HepG2 (cell line): ENCODE measurements around the gene MEG3. TPM values are rescaled to one million over a fixed set of nuclear protein-coding genes. Genes with fewer than 3 reads are reported as not detected.

Source experiments
- ATAC-seq: fragments of 200-7000 bp; cut with Tn5 transposase; 3 replicates; pipeline ENCODE4 v1.9.1; 2020; ENCODE audit warnings: mild to moderate bottlenecking, moderate library complexity
- BruUV-seq: library from RNA; stranded (reverse); fragments of 400-500 nt; replicated peaks from 2 replicates; lab custom pipeline; 2021; lab: Mats Ljungman, UMichigan
- CTCF ChIA-PET: fragments of 300-600 bp; formaldehyde crosslinking; extraction: SDS; loops from one replicate; lab custom pipeline; 2021; ENCODE audit warnings: low total read pairs, inconsistent platforms, low intra/inter-chr PET ratio; lab: Yijun Ruan, JAX
- POLR2A ChIA-PET: fragments of 350-600 bp; sonication (Branson Sonifier 250); formaldehyde crosslinking; loops from one replicate; lab custom pipeline; 2020; ENCODE audit warnings: antibody characterized with exemption, inconsistent platforms; lab: Yijun Ruan, JAX
- DNase-seq: peaks from one replicate; pipeline ENCODE4 v3.0.0-alpha.2; 2015; ENCODE audit warnings: low spot score
- FAIRE-seq: peaks from 3 replicates; lab custom pipeline; 2011; peaks lifted over from hg19 to GRCh38; lab: Jason Lieb, UNC
- H2AFZ ChIP-seq: one replicate; pipeline ENCODE4 v1.6.1; 2011; ENCODE audit warnings: low read length, inconsistent platforms
- H3K27ac ChIP-seq: fragments of 300-600 bp; 3 replicates; pipeline ENCODE4 v1.8.0; 2011; ENCODE audit warnings: mixed run types, mild to moderate bottlenecking, mixed read lengths, low read length, inconsistent platforms; ENCODE audit not compliant: insufficient read depth; ENCODE audit errors: extremely low read length
- H3K27me3 ChIP-seq, 2 experiments: fragments of 200-600 bp in 1 of 2; 2 replicates in 1 of 2; 3 replicates in 1 of 2; pipeline versions ENCODE4 v1.6.0 to v1.8.0; 2011; ENCODE audit warnings: low read length in 2 of 2, mild to moderate bottlenecking in 2 of 2, moderate library complexity in 2 of 2, inconsistent platforms in 1 of 2; ENCODE audit not compliant: insufficient read depth in 2 of 2, control insufficient read depth in 1 of 2
- H3K36me3 ChIP-seq, 2 experiments: fragments of 200-600 bp in 1 of 2; replicated peaks in 1 of 2; 2 replicates in 1 of 2; 3 replicates in 1 of 2; pipeline versions ENCODE4 v1.5.1 to v1.8.0; 2011; ENCODE audit warnings: low read length in 2 of 2, inconsistent platforms in 1 of 2; ENCODE audit not compliant: insufficient read depth in 2 of 2, control insufficient read depth in 1 of 2
- H3K4me1 ChIP-seq: 2 replicates; pipeline ENCODE4 v1.5.1; 2012; ENCODE audit warnings: low read length, inconsistent platforms; ENCODE audit not compliant: insufficient read depth
- H3K4me2 ChIP-seq: 2 replicates; pipeline ENCODE4 v1.6.0; 2011; ENCODE audit warnings: low read depth, low read length, inconsistent platforms
- H3K4me3 ChIP-seq, 3 experiments: fragments of 200-600 bp in 1 of 3; sonication (generic), shearing (Covaris generic) in 1 of 3; replicated peaks in 1 of 3; 2 replicates each; pipeline ENCODE4 v1.5.1; 2011 to 2016; ENCODE audit warnings: low read length in 3 of 3, inconsistent platforms in 2 of 3, low read depth in 2 of 3, mild to moderate bottlenecking in 2 of 3, control low read depth in 1 of 3, mixed read lengths in 1 of 3; ENCODE audit not compliant: insufficient read depth in 1 of 3
- H3K79me2 ChIP-seq: one replicate; pipeline ENCODE4 v1.6.1; 2011; ENCODE audit warnings: low read length, inconsistent platforms; ENCODE audit not compliant: insufficient read depth
- H3K9ac ChIP-seq: 2 replicates; pipeline ENCODE4 v1.6.0; 2011; ENCODE audit warnings: mild to moderate bottlenecking, low read depth, low read length, inconsistent platforms; ENCODE audit not compliant: insufficient read depth
- H3K9me3 ChIP-seq: 2 replicates; pipeline ENCODE4 v1.5.1; 2012; ENCODE audit warnings: mild to moderate bottlenecking, low read length
- H4K20me1 ChIP-seq: 2 replicates; pipeline ENCODE4 v1.6.0; 2011; ENCODE audit warnings: inconsistent platforms, mild to moderate bottlenecking, low read length, moderate library complexity; ENCODE audit not compliant: insufficient read depth
- ETV5 ChIP-seq: IDR thresholded peaks from 2 replicates; pipeline ENCODE4 v1.6.1; 2018; ENCODE audit warnings: missing biosample characterization, missing genetic modification reagents, inconsistent platforms, borderline replicate concordance
- FOXA3 ChIP-seq: IDR thresholded peaks from 2 replicates; pipeline ENCODE4 v1.6.1; 2016; ENCODE audit warnings: missing genetic modification reagents, missing compliant biosample characterization
- PHF20 ChIP-seq: sonication (generic); formaldehyde crosslinking; IDR thresholded peaks from 2 replicates; pipeline ENCODE4 v1.5.0; 2020; ENCODE audit warnings: mild to moderate bottlenecking, missing genetic modification reagents
- PITX1 ChIP-seq: sonication (generic); formaldehyde crosslinking; IDR thresholded peaks from 2 replicates; pipeline ENCODE4 v1.5.1; 2020; ENCODE audit warnings: mild to moderate bottlenecking, missing genetic modification reagents
- SKI ChIP-seq: fragments of 450-650 bp; IDR thresholded peaks from one replicate; pipeline ENCODE4 v1.6.1; 2018; ENCODE audit warnings: mild to moderate bottlenecking; ENCODE audit not compliant: partially characterized antibody
- SUZ12 ChIP-seq: fragments of 150-350 bp; IDR thresholded peaks from 2 replicates; pipeline ENCODE4 v1.6.1; 2014; ENCODE audit warnings: low read depth, low read length
- TFDP1 ChIP-seq: IDR thresholded peaks from 2 replicates; pipeline ENCODE4 v1.6.1; 2016; ENCODE audit warnings: missing compliant biosample characterization, missing genetic modification reagents, borderline replicate concordance
- TMF1 ChIP-seq: sonication (generic); formaldehyde crosslinking; IDR thresholded peaks from 2 replicates; pipeline ENCODE4 v1.8.1; 2022; ENCODE audit warnings: low read depth, missing genetic modification reagents
- ZBTB1 ChIP-seq: sonication (generic); formaldehyde crosslinking; IDR thresholded peaks from 2 replicates; pipeline ENCODE4 v1.4.0; 2020; ENCODE audit warnings: missing genetic modification reagents, borderline replicate concordance
- ZNF180 ChIP-seq: sonication (generic); formaldehyde crosslinking; IDR thresholded peaks from 2 replicates; pipeline ENCODE4 v1.4.0; 2020; ENCODE audit warnings: low read depth, missing genetic modification reagents, borderline replicate concordance
- ZNF225 ChIP-seq: sonication (generic); formaldehyde crosslinking; IDR thresholded peaks from 2 replicates; pipeline ENCODE4 v1.4.0; 2020; ENCODE audit warnings: mild to moderate bottlenecking, missing genetic modification reagents
- ZNF253 ChIP-seq: sonication (generic); formaldehyde crosslinking; IDR thresholded peaks from 2 replicates; pipeline ENCODE4 v1.8.0; 2022; ENCODE audit warnings: mild to moderate bottlenecking, missing genetic modification reagents, borderline replicate concordance
- WGBS: methylation state at CpG from one replicate; pipeline ENCODE4 v1.1.6; 2017; ENCODE audit warnings: low lambda C conversion rate; 5-methylcytosine and 5-hydroxymethylcytosine counted together
- in situ Hi-C: cut with HindIII; loops from 2 replicates; pipeline ENCODE4 v1.10.0; 2017; ENCODE audit warnings: low pct_unique_long_range_greater_than_20kb; ENCODE audit not compliant: extremely low pct_ligation_motif_present
- intact Hi-C: fragments of 100-400 bp; cut with micrococcal nuclease; formaldehyde crosslinking; loops from one replicate; pipeline ENCODE4 v1.10.0; 2022; ENCODE audit not compliant: unreplicated experiment
- polyA plus RNA-seq, 8 experiments: library from polyadenylated mRNA; depleted of rRNA in 3 of 8; stranded (reverse) in 7 of 8; unstranded in 1 of 8; fragments of >200 nt; fragmentation: Illumina TruSeq in 4 of 8; extraction: Trizol in 4 of 8; gene quantifications; 2 replicates each; pipeline versions ENCODE4 v1.2.1 to v1.2.3, GENCODE V29; 2011 to 2016; ENCODE audit warnings: low read depth in 4 of 8, missing spikeins in 1 of 8, mixed read lengths in 1 of 8; ENCODE audit not compliant: insufficient read depth in 1 of 8
- total RNA-seq, 5 experiments: library from RNA; depleted of rRNA; stranded (reverse); fragments of >200 nt; fragmentation: Illumina TruSeq; extraction: Trizol; gene quantifications; 2 replicates each; pipeline ENCODE4 v1.2.3, GENCODE V29; 2016; ENCODE audit warnings: low read depth in 1 of 5

Gene MEG3
- total and polyA plus RNA-seq, 2 of the 13 experiments (the other 11 are each of a cell fraction or from before 2014, with no cell fraction given): 0.17 TPM; not detected in 1

DNA sequence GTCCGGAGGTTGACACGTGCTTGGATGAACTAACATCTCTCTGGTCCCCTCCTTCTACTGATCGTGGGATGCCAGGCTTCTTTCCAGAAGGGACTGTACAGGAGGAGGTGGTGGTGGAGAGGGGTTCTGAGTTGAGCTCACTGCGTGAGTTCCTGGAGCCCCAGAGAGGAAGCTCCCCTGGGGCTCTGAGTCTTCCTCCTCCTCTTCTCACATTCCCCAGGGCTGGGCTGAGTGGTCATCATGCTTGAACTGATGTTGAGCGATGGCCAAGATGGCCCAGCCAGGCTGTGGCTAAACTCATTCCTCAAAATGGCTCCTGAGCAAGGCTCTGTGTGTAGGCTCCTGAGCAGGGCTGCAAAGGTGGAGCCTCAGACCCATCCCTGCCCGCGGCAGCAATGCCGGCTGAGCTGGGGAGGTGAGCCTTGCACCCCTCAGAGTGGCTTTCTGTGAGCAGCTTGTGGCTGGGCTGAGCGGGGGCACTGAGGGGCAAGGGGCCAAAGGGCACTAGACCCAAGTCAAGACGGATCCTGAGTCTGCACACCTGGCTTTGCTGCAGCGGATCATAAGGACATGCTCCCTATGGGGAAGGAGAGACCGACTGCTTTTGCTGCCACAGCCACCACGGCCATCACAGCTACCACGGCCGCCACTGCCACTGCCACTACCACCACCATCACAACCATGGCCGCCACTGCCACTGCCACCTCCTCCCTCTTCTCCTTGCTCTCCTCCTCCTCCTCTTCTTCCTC, 35.4 kb downstream of the MEG3 start:
- Histone ChIP-seq H3K4me3 (no peak overlapping the region), H3K79me2 (no peaks in the 10 kb centered on the region), H3K36me3 (no peaks in the 10 kb centered on the region), H3K9ac (no peak overlapping the region), H3K27me3 (peaks cover 9 to 62% of the 10 kb centered on the region in 2 experiments; a peak in 4 of 5 replicates), H3K9me3 (no peaks in the 10 kb centered on the region), H2AFZ (no peak overlapping the region), H3K4me1 (peaks cover 41% of the 10 kb centered on the region), H4K20me1 (no peaks in the 10 kb centered on the region), H3K27ac (no peak overlapping the region), H3K4me2 (no peak overlapping the region)
- BruUV-seq: no TSS peak
- TF ChIP-seq SUZ12: no peak
- no peak for TF ChIP-seq ZBTB1 (CRISPR knock-in tag)
- TF ChIP-seq ZNF225 (CRISPR knock-in tag): no peak
- TF ChIP-seq TMF1 (CRISPR knock-in tag): no peak
- TF ChIP-seq ZNF253 (CRISPR knock-in tag): no peak
- no peak for TF ChIP-seq SKI
- TF ChIP-seq FOXA3: no peak
- TF ChIP-seq PITX1 (CRISPR knock-in tag): no peak
- TF ChIP-seq ETV5 (CRISPR knock-in tag): no peak
- no peak for TF ChIP-seq ZNF180 (CRISPR knock-in tag)
- TF ChIP-seq PHF20 (CRISPR knock-in tag): no peak
- TF ChIP-seq TFDP1: no peak
- no peak for DNase-seq
- in situ Hi-C loops (loop anchor here (5.0 kb wide), 1 partner anchor 36 kb away; no protein-coding TSS in a partner anchor), intact Hi-C loops (no loop called here)
- no peak for FAIRE-seq
- WGBS: 61% methylated on average over 16 of the region's 16 CpGs
- POLR2A ChIA-PET: no interaction called here
- ATAC-seq: no peak
- CTCF ChIA-PET: no interaction called here
